PFSK-1 (cell line): ENCODE measurements around the gene MPZL1.

ENCODE experiments used
- FOXP2 ChIP-seq: optimal IDR thresholded peaks from 2 replicates; pipeline ENCODE3; 2011; ENCODE audit warnings: borderline replicate concordance, control low read depth, inconsistent platforms; ENCODE audit not compliant: insufficient read depth; ENCODE audit errors: extremely low read length, extremely low read depth
- POLR2AphosphoS5 ChIP-seq: IDR thresholded peaks from 2 replicates; pipeline ENCODE4 v1.6.1; 2012; ENCODE audit warnings: low read depth, mild to moderate bottlenecking, control low read depth, low read length, moderate library complexity
- REST ChIP-seq, 2 experiments: IDR thresholded peaks; 2 replicates each; pipeline versions ENCODE4 v1.6.1 to v1.8.0; 2011 to 2012; ENCODE audit warnings: low read depth in 2 of 2, low read length in 2 of 2, control low read depth in 1 of 2, inconsistent platforms in 1 of 2, mild to moderate bottlenecking in 1 of 2, moderate library complexity in 1 of 2; ENCODE audit not compliant: insufficient read depth in 1 of 2
- SIN3A ChIP-seq: IDR thresholded peaks from 2 replicates; pipeline ENCODE4 v1.6.1; 2012; ENCODE audit warnings: mild to moderate bottlenecking, low read length, moderate library complexity, borderline replicate concordance; ENCODE audit not compliant: insufficient read depth
- TAF1 ChIP-seq: IDR thresholded peaks from 2 replicates; pipeline ENCODE4 v1.6.1; 2012; ENCODE audit warnings: low read length, control low read depth, borderline replicate concordance; ENCODE audit not compliant: insufficient read depth

GRCh38 chr1:167723707-167724323, 2.0 kb downstream of the MPZL1 start:
- TF ChIP-seq REST (IDR thresholded peaks at IDR 0.05; ENCODE audit: insufficient read depth in 1 of 2, low read depth in 2 of 2, low read length in 2 of 2), result no peak
- no peak for TF ChIP-seq SIN3A
- TF ChIP-seq TAF1, result no peak
- no peak; the same call in 1 of the 2 replicates for TF ChIP-seq POLR2AphosphoS5
- TF ChIP-seq FOXP2, result no peak
